ENCODE measurements around the gene HUNK.
"Not testable (repeated sequence)": the region's sequence is repeated elsewhere in the genome, so short reads cannot be mapped to it uniquely, and the experiment has no call there.

The HUNK gene

DNA sequence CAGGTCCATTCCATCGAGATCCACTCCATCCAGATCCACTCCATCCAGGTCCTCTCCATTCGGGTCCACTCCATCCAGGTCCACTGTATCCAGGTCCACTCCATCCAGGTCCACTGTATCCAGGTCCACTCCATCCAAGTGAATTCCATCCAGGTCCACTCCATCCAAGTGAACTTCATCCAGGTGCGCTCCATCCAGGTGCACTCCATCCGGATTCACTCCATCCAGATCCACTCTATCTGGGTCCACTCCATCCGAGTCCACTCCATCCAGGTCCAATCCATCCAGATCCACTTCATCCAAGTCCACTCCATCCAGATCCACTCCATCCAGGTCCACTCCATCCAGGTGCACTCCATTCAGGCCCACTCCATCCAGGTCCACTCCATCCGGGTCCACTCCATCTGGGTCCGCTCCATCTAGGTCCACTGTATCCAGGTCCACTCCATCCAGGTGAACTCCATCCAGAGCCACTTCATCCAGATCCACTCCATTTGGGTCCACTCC, 157.4 kb downstream of the HUNK start:
- peaks cover 7% of the 10 kb centered on the region for H3K27me3 Mint-ChIP-seq (ENCODE audit: low read depth)
- TF ChIP-seq, protein P1, sequence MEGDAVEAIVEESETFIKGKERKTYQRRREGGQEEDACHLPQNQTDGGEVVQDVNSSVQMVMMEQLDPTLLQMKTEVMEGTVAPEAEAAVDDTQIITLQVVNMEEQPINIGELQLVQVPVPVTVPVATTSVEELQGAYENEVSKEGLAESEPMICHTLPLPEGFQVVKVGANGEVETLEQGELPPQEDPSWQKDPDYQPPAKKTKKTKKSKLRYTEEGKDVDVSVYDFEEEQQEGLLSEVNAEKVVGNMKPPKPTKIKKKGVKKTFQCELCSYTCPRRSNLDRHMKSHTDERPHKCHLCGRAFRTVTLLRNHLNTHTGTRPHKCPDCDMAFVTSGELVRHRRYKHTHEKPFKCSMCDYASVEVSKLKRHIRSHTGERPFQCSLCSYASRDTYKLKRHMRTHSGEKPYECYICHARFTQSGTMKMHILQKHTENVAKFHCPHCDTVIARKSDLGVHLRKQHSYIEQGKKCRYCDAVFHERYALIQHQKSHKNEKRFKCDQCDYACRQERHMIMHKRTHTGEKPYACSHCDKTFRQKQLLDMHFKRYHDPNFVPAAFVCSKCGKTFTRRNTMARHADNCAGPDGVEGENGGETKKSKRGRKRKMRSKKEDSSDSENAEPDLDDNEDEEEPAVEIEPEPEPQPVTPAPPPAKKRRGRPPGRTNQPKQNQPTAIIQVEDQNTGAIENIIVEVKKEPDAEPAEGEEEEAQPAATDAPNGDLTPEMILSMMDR (IDR thresholded peaks at IDR 0.05; ENCODE audit: unreplicated experiment in 3 of 3) = no peak
- H3K27ac Mint-ChIP-seq = no peak overlapping the region
- H3K36me3 Mint-ChIP-seq (ENCODE audit: low read depth) = peaks cover 7% of the 10 kb centered on the region
- no peaks in the 10 kb centered on the region for H3K4me1 Mint-ChIP-seq
- peak overlapping the region in 1 of 3 experiments; percentile 12 for H3K4me3 Mint-ChIP-seq
- peaks cover 4% of the 10 kb centered on the region for H3K9me3 Mint-ChIP-seq

DNA sequence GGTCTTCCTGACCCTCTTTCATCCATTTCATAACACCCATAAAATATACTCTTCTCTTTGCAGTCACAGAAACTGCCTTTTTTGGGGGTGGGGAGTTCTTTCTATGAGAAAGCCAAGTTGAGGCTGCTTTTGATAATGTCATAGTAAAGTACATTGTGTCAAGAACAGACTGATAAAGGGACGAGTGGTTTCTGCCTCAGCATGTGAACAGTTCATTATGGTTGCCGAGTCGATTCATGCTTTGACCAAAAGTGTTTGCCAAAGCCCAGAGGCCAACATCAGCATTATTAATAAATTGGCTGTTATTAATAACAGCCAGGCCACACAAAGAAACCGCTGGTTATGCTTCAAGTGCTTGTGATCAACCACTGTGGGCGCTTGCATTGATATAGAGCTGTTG, 162.0 kb downstream of the HUNK start:
- H3K27ac Mint-ChIP-seq = no peak overlapping the region
- peaks cover 7% of the 10 kb centered on the region for H3K36me3 Mint-ChIP-seq (ENCODE audit: low read depth)
- TF ChIP-seq, protein P1 (IDR thresholded peaks at IDR 0.05; ENCODE audit: unreplicated experiment in 3 of 3) = no peak
- H3K9me3 Mint-ChIP-seq = peaks cover 4% of the 10 kb centered on the region
- peaks cover 6% of the 10 kb centered on the region for H3K4me1 Mint-ChIP-seq
- peaks cover 11% of the 10 kb centered on the region for H3K27me3 Mint-ChIP-seq (ENCODE audit: low read depth)
- H3K4me3 Mint-ChIP-seq = no peak overlapping the region

DNA sequence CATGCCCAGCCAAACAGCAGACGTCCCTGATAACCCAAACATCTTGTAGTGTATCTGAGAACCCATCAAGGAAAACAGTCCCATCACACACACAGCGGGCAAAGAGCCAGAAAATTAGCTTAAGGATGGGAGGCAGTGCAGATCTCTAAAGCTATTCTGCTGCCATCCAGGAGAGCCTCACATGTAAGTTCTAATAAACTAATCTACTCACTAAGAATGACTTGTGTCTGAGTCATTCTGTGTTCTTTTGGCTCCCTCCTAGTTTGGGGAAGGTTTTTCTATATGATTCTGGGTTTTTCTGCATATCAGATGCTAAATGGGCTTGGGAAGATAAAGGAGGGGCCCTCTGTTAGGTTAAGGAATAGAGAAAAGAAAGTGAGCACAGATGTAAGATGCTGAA, 162.8 kb downstream of the HUNK start:
- H3K36me3 Mint-ChIP-seq (ENCODE audit: low read depth) = no peaks in the 10 kb centered on the region
- H3K4me1 Mint-ChIP-seq = peaks cover 6% of the 10 kb centered on the region
- H3K4me3 Mint-ChIP-seq = no peak overlapping the region
- no peak overlapping the region for H3K27ac Mint-ChIP-seq
- TF ChIP-seq, protein P1 (IDR thresholded peaks at IDR 0.05; ENCODE audit: unreplicated experiment in 3 of 3) = no peak
- peaks cover 6% of the 10 kb centered on the region for H3K9me3 Mint-ChIP-seq
- H3K27me3 Mint-ChIP-seq (ENCODE audit: low read depth) = peaks cover 5% of the 10 kb centered on the region

DNA sequence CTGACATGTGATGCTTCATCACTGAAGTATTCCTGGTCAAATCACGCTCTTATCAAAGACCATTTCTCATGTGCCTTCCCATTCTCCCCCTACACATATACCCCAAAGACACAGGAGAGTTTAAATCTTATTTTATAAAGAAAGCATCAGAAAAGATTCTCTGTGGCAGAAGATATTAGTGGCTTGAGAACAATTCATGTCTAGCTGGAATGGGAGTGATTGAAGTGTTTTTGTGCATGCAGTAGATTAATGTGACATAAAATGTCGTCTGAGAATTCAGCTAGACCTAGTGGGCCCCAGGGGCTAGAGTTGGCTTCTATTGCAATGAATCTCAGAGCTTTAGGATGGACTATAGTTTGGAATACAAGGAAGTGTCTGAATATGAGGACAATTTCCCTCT, 163.9 kb downstream of the HUNK start:
- Mint-ChIP-seq H3K9me3 (peaks cover 12% of the 10 kb centered on the region), H3K4me1 (peaks cover 6% of the 10 kb centered on the region), H3K27me3 (ENCODE audit: low read depth) (peaks cover 9% of the 10 kb centered on the region), H3K27ac (no peak overlapping the region), H3K36me3 (ENCODE audit: low read depth) (no peaks in the 10 kb centered on the region), H3K4me3 (no peak overlapping the region)
- TF ChIP-seq, protein P1 (IDR thresholded peaks at IDR 0.05; ENCODE audit: unreplicated experiment in 3 of 3) = no peak

DNA sequence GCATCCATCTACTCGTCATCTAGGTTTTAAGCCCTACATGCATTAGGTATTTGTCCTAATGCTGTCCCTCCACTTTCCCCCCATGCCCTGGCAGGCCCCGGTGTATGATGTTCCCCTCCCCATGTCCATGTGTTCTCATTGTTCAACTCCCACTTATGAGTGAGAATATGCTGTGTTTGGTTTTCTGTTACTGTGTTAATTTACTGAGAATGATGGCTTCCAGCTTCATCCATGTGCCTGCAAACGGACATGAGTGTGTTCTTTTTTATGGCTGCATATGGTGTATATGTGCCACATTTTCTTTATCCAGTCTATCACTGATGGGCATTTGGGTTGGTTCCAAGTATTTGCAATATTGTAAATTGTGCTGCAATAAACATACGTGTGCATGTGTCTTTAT, 165.9 kb downstream of the HUNK start:
- Mint-ChIP-seq H3K27me3 (ENCODE audit: low read depth) (peaks cover 14% of the 10 kb centered on the region), H3K9me3 (peaks cover 12% of the 10 kb centered on the region), H3K4me1 (peaks cover 16% of the 10 kb centered on the region)
- not testable (repeated sequence) for H3K27ac Mint-ChIP-seq; H3K4me3 Mint-ChIP-seq; H3K36me3 Mint-ChIP-seq (ENCODE audit: low read depth)

DNA sequence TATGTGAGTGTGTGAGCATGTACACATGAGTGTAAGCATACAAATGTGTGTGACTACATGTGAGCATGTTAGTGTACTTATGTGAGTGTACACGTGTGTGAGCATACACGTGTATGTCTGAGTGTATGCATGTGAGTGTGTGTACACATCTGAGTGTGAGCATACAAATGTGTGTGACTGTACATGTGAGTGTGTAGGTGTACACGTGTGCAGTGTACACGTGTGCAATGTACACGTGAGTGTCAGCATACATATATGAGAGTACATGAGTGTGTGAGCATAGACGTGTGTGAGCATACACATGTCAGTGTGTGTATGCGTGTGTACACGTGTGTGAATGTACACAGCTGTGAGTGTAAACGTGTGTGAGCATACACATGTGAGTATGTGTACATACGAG, 170.6 kb downstream of the HUNK start:
- TF ChIP-seq, protein P1 (IDR thresholded peaks at IDR 0.05; ENCODE audit: unreplicated experiment in 3 of 3) = no peak
- Mint-ChIP-seq H3K27ac (peak overlapping the region in 1 of 3 experiments; percentile 95), H3K9me3 (peaks cover 12% of the 10 kb centered on the region), H3K36me3 (ENCODE audit: low read depth) (no peaks in the 10 kb centered on the region), H3K4me3 (no peak overlapping the region), H3K27me3 (ENCODE audit: low read depth) (peaks cover 14% of the 10 kb centered on the region), H3K4me1 (peaks cover 36% of the 10 kb centered on the region)

Data from nephron (organoid).